ENCODE results near the gene FHAD1.

GRCh38 chr1:15309687-15310086, 62.7 kb downstream of the FHAD1 start:
- TF ChIP-seq MAX (IDR thresholded peaks at IDR 0.05; ENCODE audit: low read depth, low read length): no peak
- TF ChIP-seq CTCF (IDR thresholded peaks at IDR 0.05; ENCODE audit: low read depth, low read length): no peak
